Gastroesophageal sphincter (tissue), 4 donors: Measurements from ENCODE around the gene KCNMA1. TPM values are rescaled to one million over a fixed set of nuclear protein-coding genes. Genes with fewer than 3 reads are reported as not detected.

ENCODE experiments used
- ATAC-seq: fragments of 150-250 bp; one replicate; pipeline ENCODE4 v1.9.1; 2016; ENCODE audit warnings: mild to moderate bottlenecking, moderate library complexity
- H3K27ac ChIP-seq, 4 donors: fragments of 200-600 bp; sonication (generic) in 3 of 4; 1 replicate in 3 of 4; 2 replicates in 1 of 4; pipeline ENCODE4 v1.5.1; 2016 to 2019
- H3K27me3 ChIP-seq: fragments of 200-600 bp; sonication (generic); one replicate; pipeline ENCODE4 v1.5.1; 2019
- H3K36me3 ChIP-seq, 2 donors: fragments of 200-600 bp; sonication (generic); one replicate each; pipeline ENCODE4 v1.5.1; 2019; ENCODE audit warnings: control low read depth in 1 of 2
- H3K4me1 ChIP-seq, 3 donors: fragments of 200-600 bp; sonication (generic); 1 replicate in 2 of 3; 2 replicates in 1 of 3; pipeline ENCODE4 v1.5.1; 2016 to 2019; ENCODE audit warnings: control low read depth in 2 of 3
- H3K4me3 ChIP-seq, 2 donors: fragments of 200-600 bp; sonication (generic); one replicate each; pipeline ENCODE4 v1.5.1; 2019; ENCODE audit warnings: mild to moderate bottlenecking in 1 of 2, moderate library complexity in 1 of 2
- H3K9me3 ChIP-seq, 3 donors: fragments of 200-600 bp; sonication (generic); one replicate each; pipeline ENCODE4 v1.5.1; 2017 to 2019; ENCODE audit warnings: control low read depth in 2 of 3
- CTCF ChIP-seq, 4 experiments: fragments of 200-600 bp in 2 of 4; fragments of 450-650 bp in 2 of 4; sonication (generic) in 1 of 4; IDR thresholded peaks; one replicate each; pipeline ENCODE4 v1.5.1; 2017 to 2019; ENCODE audit warnings: antibody characterized with exemption in 4 of 4, mild to moderate bottlenecking in 2 of 4, moderate library complexity in 2 of 4
- EP300 ChIP-seq: sonication (generic); formaldehyde crosslinking; IDR thresholded peaks from one replicate; pipeline ENCODE4 v1.6.1; 2017; ENCODE audit warnings: antibody characterized with exemption, mild to moderate bottlenecking
- POLR2A ChIP-seq, 2 donors: fragments of 450-650 bp; IDR thresholded peaks; one replicate each; pipeline ENCODE4 v1.6.1; 2017; ENCODE audit warnings: antibody characterized with exemption in 2 of 2, mild to moderate bottlenecking in 2 of 2, moderate library complexity in 1 of 2
- POLR2AphosphoS5 ChIP-seq: sonication (generic); formaldehyde crosslinking; IDR thresholded peaks from one replicate; pipeline ENCODE4 v1.6.1; 2017; ENCODE audit warnings: antibody characterized with exemption
- WGBS, 2 donors: methylation state at CpG; one replicate each; pipeline ENCODE4 v1.1.5; 2018; ENCODE audit warnings: low coverage in 1 of 2; 5-methylcytosine and 5-hydroxymethylcytosine counted together
- total RNA-seq, 4 donors: library from RNA; depleted of rRNA; stranded (reverse); fragments of >200 nt; gene quantifications; one replicate each; pipeline ENCODE4 v1.1.0, GENCODE V29; 2016

KCNMA1 gene
- total RNA-seq, 4 donors from 2014 or later: 168 to 389 (median 323) TPM

- Histone ChIP-seq H3K9me3 (no peaks in the 10 kb centered on the region), H3K27me3 (no peaks in the 10 kb centered on the region), H3K4me3 (no peak overlapping the region), H3K4me1 (peaks cover 0 to 74% (median 9%) of the 10 kb centered on the region in 3 donors), H3K27ac (peak overlapping the region; percentile 7 to 72 (median 67)), H3K36me3 (no peaks in the 10 kb centered on the region)
- WGBS, 2 donors: 0 to 47% methylated on average over 1 to 2 of the region's 2 CpGs
- TF ChIP-seq POLR2A (IDR thresholded peaks at IDR 0.05) (no peak), POLR2AphosphoS5 (no peak), EP300 (no peak), CTCF (IDR thresholded peaks at IDR 0.05) (peak in 1 of 4 experiments; percentile 9)
- no peak for ATAC-seq
These were observed 451.9 kb downstream of the KCNMA1 start for GRCh38 chr10:77185696-77186095.

- no CpG with 5 or more reads among the region's 1 CpG for WGBS, 2 donors
- TF ChIP-seq EP300: no peak
- Histone ChIP-seq H3K4me3 (no peak overlapping the region), H3K27me3 (no peaks in the 10 kb centered on the region), H3K27ac (peak overlapping the region; percentile 3 to 75 (median 72)), H3K4me1 (peaks cover 0 to 78% (median 4%) of the 10 kb centered on the region in 3 donors), H3K36me3 (no peaks in the 10 kb centered on the region), H3K9me3 (no peaks in the 10 kb centered on the region)
- peak; percentile 26 for ATAC-seq
These were observed 454.8 kb downstream of the KCNMA1 start for GRCh38 chr10:77182803-77183202.

GRCh38 chr10:77180794-77181193, 456.8 kb downstream of the KCNMA1 start:
- 78 to 80% methylated on average over 1 of the region's 2 CpGs for WGBS, 2 donors
- Histone ChIP-seq H3K36me3 (no peaks in the 10 kb centered on the region), H3K27me3 (no peaks in the 10 kb centered on the region), H3K4me1 (peaks cover 0 to 79% (median 4%) of the 10 kb centered on the region in 3 donors), H3K4me3 (no peak overlapping the region), H3K9me3 (no peaks in the 10 kb centered on the region), H3K27ac (peak overlapping the region in 3 of 4 donors; percentile 11 to 72 (median 71))
- no peak for ATAC-seq
- no peak for TF ChIP-seq POLR2AphosphoS5
- TF ChIP-seq POLR2A (IDR thresholded peaks at IDR 0.05): no peak
- TF ChIP-seq CTCF (IDR thresholded peaks at IDR 0.05): no peak
- TF ChIP-seq EP300: no peak

- no peak overlapping the region for H3K4me3 ChIP-seq
- peaks cover 0 to 79% (median 4%) of the 10 kb centered on the region in 3 donors for H3K4me1 ChIP-seq
- no peaks in the 10 kb centered on the region for H3K9me3 ChIP-seq
- H3K36me3 ChIP-seq: no peaks in the 10 kb centered on the region
- no peaks in the 10 kb centered on the region for H3K27me3 ChIP-seq
- no peak for ATAC-seq
- peak overlapping the region; percentile 44 to 73 (median 69) for H3K27ac ChIP-seq
- WGBS, 2 donors: 93% methylated on average over 2 of the region's 2 CpGs
- no peak for TF ChIP-seq EP300
- TF ChIP-seq POLR2A (IDR thresholded peaks at IDR 0.05): no peak
- no peak for TF ChIP-seq CTCF (IDR thresholded peaks at IDR 0.05)
- TF ChIP-seq POLR2AphosphoS5: no peak
These were observed 457.5 kb downstream of the KCNMA1 start for GRCh38 chr10:77180104-77180503.

DNA sequence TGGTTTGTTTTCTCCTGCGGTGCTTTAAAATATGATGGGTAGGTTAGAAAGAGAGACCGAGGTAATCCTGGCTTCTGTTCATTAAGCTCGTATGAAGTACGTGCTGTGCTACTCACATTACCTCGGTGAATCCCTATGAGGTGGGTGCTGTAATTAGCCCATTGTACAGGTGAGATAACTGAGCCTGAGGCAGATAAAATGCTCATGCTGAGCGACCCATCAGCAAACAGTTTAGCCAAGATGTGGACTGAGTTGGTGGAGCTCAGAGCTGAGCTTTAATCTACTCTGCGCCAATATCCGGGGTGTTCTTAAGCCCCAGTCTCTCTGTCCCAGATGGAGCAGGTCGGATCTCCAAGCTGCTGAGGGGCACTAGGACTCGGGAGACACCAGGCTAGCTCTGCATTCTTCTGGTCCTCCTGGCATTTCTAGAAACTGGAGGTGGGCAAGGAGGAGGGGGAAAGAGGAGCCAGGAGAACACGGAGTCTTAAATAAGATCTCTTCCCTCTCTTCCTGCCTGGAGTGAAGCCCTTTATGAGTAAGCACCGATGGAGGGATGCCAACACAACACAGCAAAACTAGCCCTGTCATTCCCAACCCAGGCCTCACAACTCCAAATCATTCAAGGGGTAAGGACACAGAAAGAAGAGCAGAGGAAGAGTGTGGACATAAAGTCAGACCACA, 458.5 kb downstream of the KCNMA1 start:
- Histone ChIP-seq H3K9me3 (no peaks in the 10 kb centered on the region), H3K36me3 (no peaks in the 10 kb centered on the region), H3K27me3 (no peaks in the 10 kb centered on the region), H3K4me3 (no peak overlapping the region), H3K4me1 (peaks cover 0 to 84% (median 8%) of the 10 kb centered on the region in 3 donors), H3K27ac (peak overlapping the region in 3 of 4 donors; percentile 67 to 73 (median 71))
- ATAC-seq: peak; percentile 76
- TF ChIP-seq POLR2AphosphoS5: peak; percentile 72
- no peak for TF ChIP-seq CTCF (IDR thresholded peaks at IDR 0.05)
- 60 to 68% methylated on average over 3 to 7 of the region's 12 CpGs for WGBS, 2 donors
